SK-N-SH (cell line): ENCODE results near the gene FAM89B. TPM values are rescaled to one million over a fixed set of nuclear protein-coding genes. Genes with fewer than 3 reads are reported as not detected.

ENCODE experiments used
- CTCF ChIA-PET: fragments of 300-600, 350-600 bp; formaldehyde crosslinking; extraction: SDS; loops from one replicate; lab custom pipeline; 2021; lab: Yijun Ruan, JAX
- POLR2A ChIA-PET: fragments of 350-600 bp; sonication (Branson Sonifier 250); formaldehyde crosslinking; extraction: SDS; loops from one replicate; lab custom pipeline; 2020; ENCODE audit warnings: antibody characterized with exemption, inconsistent platforms; lab: Yijun Ruan, JAX
- DNase-seq: peaks from one replicate; pipeline ENCODE4 v3.0.0; 2012
- H2AFZ ChIP-seq: fragments of 200-600 bp; sonication (generic); 2 replicates; pipeline ENCODE4 v1.8.1; 2016; ENCODE audit warnings: antibody characterized with exemption, mild to moderate bottlenecking, low read depth
- H3F3A ChIP-seq: fragments of 200-600 bp; sonication (generic); replicated peaks from 2 replicates; pipeline ENCODE3; 2016; ENCODE audit warnings: antibody characterized with exemption, mild to moderate bottlenecking; ENCODE audit not compliant: insufficient read depth
- H3K27ac ChIP-seq, 2 experiments: fragments of 200-500 bp in 1 of 2; fragments of 200-600 bp in 1 of 2; sonication (Bioruptor generic) in 1 of 2; sonication (generic), shearing (Covaris generic) in 1 of 2; 2 replicates each; pipeline versions ENCODE4 v1.5.1 to v1.6.1; 2014 to 2016; ENCODE audit warnings: low read depth in 2 of 2, inconsistent platforms in 1 of 2, low read length in 1 of 2, mild to moderate bottlenecking in 1 of 2, mixed read lengths in 1 of 2
- H3K27me3 ChIP-seq: fragments of 200-600 bp; sonication (generic), shearing (Covaris generic); 2 replicates; pipeline ENCODE4 v1.6.1; 2016; ENCODE audit warnings: mixed run types; ENCODE audit not compliant: insufficient read depth
- H3K36me3 ChIP-seq, 2 experiments: fragments of 200-500 bp in 1 of 2; fragments of 200-600 bp in 1 of 2; sonication (Bioruptor generic) in 1 of 2; sonication (generic) in 1 of 2; replicated peaks in 1 of 2; 2 replicates each; pipeline versions ENCODE3 to v1.5.1; 2014 to 2016; ENCODE audit warnings: low read length in 1 of 2, mild to moderate bottlenecking in 1 of 2; ENCODE audit not compliant: insufficient read depth in 2 of 2, control insufficient read depth in 1 of 2
- H3K4me1 ChIP-seq, 2 experiments: fragments of 200-500 bp in 1 of 2; fragments of 200-600 bp in 1 of 2; sonication (Bioruptor generic) in 1 of 2; sonication (generic), shearing (Covaris generic) in 1 of 2; 2 replicates each; pipeline versions ENCODE4 v1.5.1 to v1.6.1; 2014 to 2016; ENCODE audit warnings: low read depth in 1 of 2, low read length in 1 of 2, mixed run types in 1 of 2; ENCODE audit not compliant: insufficient read depth in 2 of 2, control insufficient read depth in 1 of 2
- H3K4me2 ChIP-seq: fragments of 200-600 bp; sonication (generic), shearing (Covaris generic); 2 replicates; pipeline ENCODE4 v1.6.1; 2017; ENCODE audit warnings: mixed run types
- H3K4me3 ChIP-seq, 2 experiments: fragments of 200-500 bp in 1 of 2; fragments of 200-600 bp in 1 of 2; sonication (Bioruptor generic) in 1 of 2; sonication (generic), shearing (Covaris generic) in 1 of 2; 2 replicates each; pipeline versions ENCODE4 v1.5.1 to v1.8.1; 2014 to 2016; ENCODE audit warnings: low read depth in 2 of 2, inconsistent platforms in 1 of 2, low read length in 1 of 2, mild to moderate bottlenecking in 1 of 2, mixed read lengths in 1 of 2, moderate library complexity in 1 of 2
- H3K79me2 ChIP-seq: fragments of 200-600 bp; sonication (generic); 2 replicates; pipeline ENCODE4 v1.8.1; 2017; ENCODE audit warnings: mild to moderate bottlenecking; ENCODE audit not compliant: insufficient read depth
- H3K9ac ChIP-seq: fragments of 200-600 bp; sonication (generic); 2 replicates; pipeline ENCODE4 v1.6.1; 2017; ENCODE audit warnings: mixed run types
- H3K9me2 ChIP-seq: fragments of 200-600 bp; sonication (generic); 2 replicates; pipeline ENCODE4 v1.6.1; 2017; ENCODE audit warnings: mixed run types
- H3K9me3 ChIP-seq: fragments of 200-600 bp; sonication (generic); 2 replicates; pipeline ENCODE4 v1.6.1; 2017; ENCODE audit warnings: mixed run types, mild to moderate bottlenecking, moderate library complexity
- H4K20me1 ChIP-seq: fragments of 200-600 bp; sonication (generic); 2 replicates; pipeline ENCODE4 v1.6.1; 2017; ENCODE audit warnings: mild to moderate bottlenecking, mixed run types; ENCODE audit not compliant: insufficient read depth
- CTCF ChIP-seq: fragments of 200-600 bp; sonication (generic); IDR thresholded peaks from 2 replicates; pipeline ENCODE4 v1.6.1; 2017; ENCODE audit warnings: antibody characterized with exemption, mild to moderate bottlenecking, moderate library complexity
- EP300 ChIP-seq, 2 experiments: IDR thresholded peaks; 2 replicates each; pipeline versions ENCODE4 v1.4.0 to v1.6.1; 2012; ENCODE audit warnings: borderline replicate concordance in 1 of 2, low read depth in 1 of 2, low read length in 1 of 2
- FOSL2 ChIP-seq: IDR thresholded peaks from 2 replicates; pipeline ENCODE4 v1.4.0; 2012; ENCODE audit warnings: low read depth, mild to moderate bottlenecking, moderate library complexity, borderline replicate concordance
- FOXM1 ChIP-seq: IDR thresholded peaks from 2 replicates; pipeline ENCODE4 v1.4.0; 2012; ENCODE audit warnings: low read depth, mild to moderate bottlenecking
- GABPA ChIP-seq: IDR thresholded peaks from 2 replicates; pipeline ENCODE4 v1.4.0; 2012; ENCODE audit warnings: low read depth, mild to moderate bottlenecking
- GATA2 ChIP-seq: sonication (generic); formaldehyde crosslinking; IDR thresholded peaks from 2 replicates; pipeline ENCODE4 v1.5.0; 2020; ENCODE audit warnings: mild to moderate bottlenecking, missing genetic modification reagents
- IRF3 ChIP-seq: fragments of 150-350 bp; IDR thresholded peaks from 2 replicates; pipeline ENCODE4 v1.6.1; 2016; ENCODE audit warnings: mild to moderate bottlenecking, low read depth, low read length
- JUND ChIP-seq: IDR thresholded peaks from 2 replicates; pipeline ENCODE4 v1.4.0; 2012
- MXI1 ChIP-seq: IDR thresholded peaks from 2 replicates; pipeline ENCODE4 v1.6.1; 2012; ENCODE audit warnings: mild to moderate bottlenecking, low read depth, low read length, improper control_type of control experiment
- NFIC ChIP-seq: IDR thresholded peaks from 2 replicates; pipeline ENCODE4 v1.4.0; 2012; ENCODE audit warnings: borderline replicate concordance
- RAD21 ChIP-seq: IDR thresholded peaks from 2 replicates; pipeline ENCODE4 v1.6.1; 2012; ENCODE audit warnings: mild to moderate bottlenecking, low read length
- REST ChIP-seq: IDR thresholded peaks from 2 replicates; pipeline ENCODE4 v1.6.1; 2012; ENCODE audit warnings: mild to moderate bottlenecking, low read depth, low read length, moderate library complexity
- RXRA ChIP-seq: IDR thresholded peaks from 2 replicates; pipeline ENCODE4 v1.4.0; 2012; ENCODE audit warnings: low read depth, mild to moderate bottlenecking, borderline replicate concordance
- SIN3A ChIP-seq: IDR thresholded peaks from 2 replicates; pipeline ENCODE4 v1.6.1; 2012; ENCODE audit warnings: low read depth, mild to moderate bottlenecking, low read length, moderate library complexity, borderline replicate concordance
- TCF12 ChIP-seq: IDR thresholded peaks from 2 replicates; pipeline ENCODE4 v1.4.0; 2012
- USF1 ChIP-seq: IDR thresholded peaks from 2 replicates; pipeline ENCODE4 v1.4.0; 2012; ENCODE audit warnings: low read depth, borderline replicate concordance
- WGBS: methylation state at CpG from one replicate; pipeline ENCODE4 v1.1.6; 2017; ENCODE audit warnings: low lambda C conversion rate; 5-methylcytosine and 5-hydroxymethylcytosine counted together
- polyA plus RNA-seq, 3 experiments: library from polyadenylated mRNA; depleted of rRNA; stranded (reverse); fragments of >200 nt; gene quantifications; 2 replicates each; pipeline ENCODE4 v1.2.3, GENCODE V29; 2012

Gene FAM89B
- polyA plus RNA-seq, 1 of the 3 experiments (the other 2 are of a cell fraction): 65.3 TPM

- Histone ChIP-seq H3F3A (peaks cover 14% of the 10 kb centered on the region), H4K20me1 (peaks cover 13% of the 10 kb centered on the region; the same call in 1 of the 2 replicates), H3K9me3 (no peaks in the 10 kb centered on the region), H3K4me3 (peak overlapping the region; percentile 36 to 43; a peak in 3 of 4 replicates), H3K4me2 (peak overlapping the region; percentile 51), H2AFZ (peak overlapping the region; percentile 50; the same call in 1 of the 2 replicates), H3K79me2 (peaks cover 30% of the 10 kb centered on the region), H3K4me1 (peaks cover 5 to 18% of the 10 kb centered on the region in 2 experiments; a peak in 3 of 4 replicates), H3K9ac (no peak overlapping the region; the same call in 1 of the 2 replicates), H3K27ac (peak overlapping the region; percentile 9 to 41; a peak in 2 of 4 replicates)
- CTCF ChIA-PET: interaction anchor here (1.0 to 6.7 kb wide), 4 partner anchors 9 to 48 kb away, joined by 3 to 69 read pairs (median 8); partner anchors contain the start of gene FAM89B
- WGBS: 40% methylated on average over 12 of the region's 12 CpGs
- DNase-seq: peak; percentile 54
- POLR2A ChIA-PET: interaction anchor here (1.0 to 1.6 kb wide), 6 partner anchors 12 to 103 kb away, joined by 3 to 6 read pairs (median 4); partner anchors contain the start of gene NEAT1
- TF ChIP-seq EP300 (IDR thresholded peaks at IDR 0.05; ENCODE audit: borderline replicate concordance in 1 of 2, low read depth in 1 of 2, low read length in 1 of 2): no peak
- no peak for TF ChIP-seq FOSL2
- no peak for TF ChIP-seq RAD21
- TF ChIP-seq FOXM1: no peak
- TF ChIP-seq USF1: no peak
- no peak for TF ChIP-seq REST
- TF ChIP-seq, all 33 proteins: peak for 0
- no peaks in the 10 kb centered on the region for H3K9me2 ChIP-seq
- H3K27me3 ChIP-seq: no peaks in the 10 kb centered on the region
- H3K36me3 ChIP-seq: peaks cover 11 to 15% of the 10 kb centered on the region in 2 experiments
Measured at GRCh38 chr11:65524014-65524740, 48.2 kb upstream of the FAM89B start.

GRCh38 chr11:65524741-65525545, 47.4 kb upstream of the FAM89B start, which contains the start of gene SCYL1:
TSS of gene SCYL1 (plus strand) at chr11:65525083. CDS start at chr11:65525154, 71 bp downstream.
- Histone ChIP-seq H3K9me2 (no peaks in the 10 kb centered on the region), H3K79me2 (peaks cover 30% of the 10 kb centered on the region), H3K4me1 (peaks cover 5 to 18% of the 10 kb centered on the region in 2 experiments; a peak in 3 of 4 replicates), H3K27me3 (no peaks in the 10 kb centered on the region), H2AFZ (peak within 1 kb of the TSS; percentile 63; the same call in 1 of the 2 replicates), H3K4me3 (peak within 1 kb of the TSS; percentile 78 to 81), H3K9ac (peak within 1 kb of the TSS; percentile 96), H4K20me1 (peaks cover 13% of the 10 kb centered on the region; the same call in 1 of the 2 replicates), H3K27ac (peak within 1 kb of the TSS; percentile 56 to 62; a peak in 2 of 4 replicates), H3K9me3 (no peaks in the 10 kb centered on the region), H3K36me3 (peaks cover 11 to 22% of the 10 kb centered on the region in 2 experiments), H3K4me2 (peak within 1 kb of the TSS; percentile 99), H3F3A (peaks cover 19% of the 10 kb centered on the region)
- peak; percentile 99 for DNase-seq
- 2% methylated on average over 20 of the region's 82 CpGs for WGBS
- POLR2A ChIA-PET: interaction anchor here (1.0 to 1.9 kb wide), 6 partner anchors 11 to 104 kb away, joined by 3 to 10 read pairs (median 5); partner anchors contain the start of gene NEAT1
- CTCF ChIA-PET: interaction anchor here (0.6 to 6.7 kb wide), 6 partner anchors 10 to 56 kb away, joined by 3 to 69 read pairs (median 4); partner anchors contain the start of gene FAM89B
- TF ChIP-seq RXRA (no peak), GABPA (no peak), MXI1 (no peak), GATA2 (CRISPR knock-in tag) (no peak), TCF12 (no peak), IRF3 (no peak), CTCF (no peak), NFIC (no peak), SIN3A (peak; percentile 53; the same call in 1 of the 2 replicates), JUND (no peak)
